KBM-7 (cell line): ENCODE data around the gene RAP1GAP2.
"Not testable (repeated sequence)": the region's sequence is repeated elsewhere in the genome, so short reads cannot be mapped to it uniquely, and the experiment has no call there.

Experiments
- DNase-seq: peaks from one replicate; pipeline ENCODE4 v3.0.0-alpha.2; 2015
- in situ Hi-C: fragments of 300-500 bp; cut with MboI; formaldehyde crosslinking; loops from 2 replicates; pipeline ENCODE4 v1.14.3; 2020; ENCODE audit warnings: low sequenced_read_pairs, low pct_unique_long_range_greater_than_20kb, mixed read lengths

Gene RAP1GAP2

DNA sequence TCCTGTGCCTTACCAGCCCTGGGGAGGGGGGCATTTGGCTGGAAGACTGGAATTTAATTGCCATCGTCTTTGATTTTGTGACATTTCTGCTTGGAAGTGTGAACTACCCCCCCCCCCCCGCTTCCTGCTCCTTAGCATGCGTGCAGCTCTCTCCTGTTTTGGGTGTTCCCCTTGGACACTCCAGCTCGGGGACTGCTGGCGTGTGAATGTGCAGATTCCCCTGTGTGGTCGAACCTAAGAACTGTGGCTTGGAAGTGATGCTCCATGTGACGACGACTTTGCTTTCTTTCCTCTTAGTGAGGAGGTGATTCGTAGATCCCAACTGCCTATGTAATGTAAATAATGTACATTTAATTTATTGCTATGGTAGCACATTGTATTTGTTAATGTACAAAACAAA lies 241.0 kb downstream of the RAP1GAP2 start:
- in situ Hi-C loops, result loop anchor here (25.0 kb wide), 1 partner anchor 625 kb away; the partner anchor contains the start of genes EMC6 and TAX1BP3
- DNase-seq, result no peak

DNA sequence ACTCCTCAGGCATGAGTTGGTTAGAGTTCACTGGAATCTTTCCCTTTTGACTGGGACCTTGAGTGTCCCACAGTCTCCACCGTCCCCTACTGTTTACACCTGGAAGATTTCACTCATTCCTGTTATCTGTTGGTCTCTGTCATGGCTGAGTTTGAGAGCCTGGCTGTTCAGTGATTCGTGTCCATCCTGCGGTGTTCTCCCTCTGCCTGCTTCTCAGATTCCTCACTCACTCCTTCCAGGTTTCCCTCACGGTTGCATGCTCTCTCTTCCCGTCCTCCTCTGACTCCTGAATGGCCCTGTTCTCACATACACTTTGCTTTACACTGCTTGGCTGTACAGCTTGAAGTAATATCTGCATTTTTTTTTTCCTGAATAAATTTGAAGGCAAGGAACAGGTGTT lies 242.7 kb downstream of the RAP1GAP2 start:
- DNase-seq, result peak; percentile 9
- in situ Hi-C loops, result loop anchor here (25.0 kb wide), 1 partner anchor 623 kb away; the partner anchor contains the start of genes EMC6 and TAX1BP3

DNA sequence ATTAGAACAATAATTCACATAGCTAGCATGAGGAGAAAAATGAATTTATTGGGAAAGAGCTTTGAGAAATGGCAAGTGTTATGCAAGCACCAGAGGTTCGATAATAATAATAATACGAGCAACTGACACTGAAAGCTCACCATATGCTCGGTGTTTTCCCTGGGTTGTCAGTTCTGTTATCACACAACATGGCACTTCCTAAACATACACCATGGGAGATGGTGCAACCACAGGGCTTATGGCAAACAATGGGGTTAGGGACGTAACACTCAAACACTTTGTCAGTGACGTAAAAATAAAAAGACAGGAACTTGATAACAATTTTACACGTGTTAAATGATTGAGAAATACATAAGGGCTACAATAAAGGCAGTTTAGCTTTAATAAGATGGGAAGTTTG lies 243.5 kb downstream of the RAP1GAP2 start:
- in situ Hi-C loops, result loop anchor here (25.0 kb wide), 1 partner anchor 623 kb away; the partner anchor contains the start of genes EMC6 and TAX1BP3
- DNase-seq, result peak; percentile 43

DNA sequence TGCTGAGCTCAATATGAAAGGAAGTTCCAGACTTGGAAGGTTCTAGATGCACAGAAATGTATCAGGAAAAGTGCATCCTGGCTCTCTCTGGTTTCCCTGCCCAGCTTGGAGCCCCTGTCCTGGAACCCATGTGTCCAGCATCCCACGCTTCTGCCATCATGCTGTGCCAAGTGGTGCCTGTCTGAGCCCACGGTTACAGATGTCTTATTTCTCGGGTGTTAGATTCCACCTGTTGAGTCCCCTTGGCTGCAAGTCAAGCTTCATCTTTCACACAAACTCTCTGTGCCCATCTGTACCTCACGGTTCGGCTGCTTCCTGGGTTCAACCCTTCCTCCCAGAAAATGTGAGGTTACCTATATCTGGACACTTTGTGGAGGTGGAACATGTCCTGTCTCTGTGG lies 244.6 kb downstream of the RAP1GAP2 start:
- no peak for DNase-seq

GRCh38 chr17:3043737-3044365 lies 247.6 kb downstream of the RAP1GAP2 start:
- in situ Hi-C loops, result loop anchor here (25.0 kb wide), 1 partner anchor 618 kb away; the partner anchor contains the start of genes EMC6 and TAX1BP3
- peak; percentile 42 for DNase-seq

More for the DNA sequence above, 244.6 kb downstream of the RAP1GAP2 start:
- in situ Hi-C loops, result loop anchor here (25.0 kb wide), 1 partner anchor 621 kb away; the partner anchor contains the start of genes EMC6 and TAX1BP3

DNA sequence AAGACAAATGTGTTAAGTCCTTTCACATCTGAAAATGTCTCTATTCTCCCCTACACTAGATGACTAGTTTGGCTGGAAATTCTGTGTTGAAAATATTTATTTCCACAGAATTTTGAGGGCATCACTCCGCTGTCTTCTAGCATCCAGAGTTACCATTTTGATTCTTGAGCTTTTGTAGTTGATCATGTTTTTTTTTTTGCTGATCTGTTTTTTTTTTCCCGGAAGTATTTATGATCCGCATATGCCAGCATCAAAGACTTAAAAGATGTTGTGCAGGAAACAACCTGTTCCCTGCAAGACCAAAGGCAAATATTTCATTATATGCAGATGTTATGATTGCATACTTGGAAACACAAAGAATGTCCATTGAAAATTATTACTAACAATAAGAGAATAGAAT lies 250.5 kb downstream of the RAP1GAP2 start:
- in situ Hi-C loops, result loop anchor here (25.0 kb wide), 1 partner anchor 616 kb away; the partner anchor contains the start of genes EMC6 and TAX1BP3

DNA sequence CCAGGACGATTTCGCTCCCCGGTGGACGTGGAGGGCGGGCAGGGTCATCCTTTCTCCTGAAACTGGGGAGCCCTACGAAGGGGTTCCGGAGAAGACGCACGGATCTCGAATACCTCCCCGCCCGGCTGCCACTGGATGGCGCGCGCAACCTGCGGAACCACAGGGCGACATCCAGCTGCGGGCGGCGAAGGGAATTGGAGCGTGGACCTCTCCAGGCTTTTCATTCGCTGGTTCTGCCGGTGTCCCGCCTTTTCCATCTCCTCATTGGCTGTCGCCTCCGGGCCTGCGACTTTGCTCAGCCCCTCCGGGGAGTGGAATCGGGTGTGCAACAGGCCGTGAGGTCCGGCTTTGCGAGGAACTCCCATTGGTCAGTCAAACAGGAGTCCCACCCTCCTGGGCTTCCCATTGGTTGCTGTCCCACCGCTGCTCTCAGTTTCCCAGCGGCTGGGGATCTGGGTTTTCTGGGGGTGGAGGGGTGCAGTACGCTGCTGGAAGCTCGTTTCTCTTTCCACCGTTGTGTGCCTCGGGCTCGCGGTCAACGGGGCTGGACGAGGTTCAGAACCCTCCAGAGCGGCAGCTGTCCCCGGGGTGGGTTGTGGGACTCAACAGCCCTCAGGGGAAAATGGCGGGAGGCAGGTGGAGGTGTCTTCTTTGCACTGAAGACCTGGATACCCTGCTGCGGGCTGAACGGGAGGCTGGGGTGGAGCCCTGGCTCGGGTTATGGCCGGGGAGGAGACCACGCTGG lies 252.7 kb downstream of the RAP1GAP2 start:
- DNase-seq, result peak; percentile 98
- in situ Hi-C loops, result loop anchor here (25.0 kb wide), 1 partner anchor 613 kb away; the partner anchor contains the start of genes EMC6 and TAX1BP3

More for the DNA sequence above, 250.5 kb downstream of the RAP1GAP2 start:
- DNase-seq, result no peak

DNA sequence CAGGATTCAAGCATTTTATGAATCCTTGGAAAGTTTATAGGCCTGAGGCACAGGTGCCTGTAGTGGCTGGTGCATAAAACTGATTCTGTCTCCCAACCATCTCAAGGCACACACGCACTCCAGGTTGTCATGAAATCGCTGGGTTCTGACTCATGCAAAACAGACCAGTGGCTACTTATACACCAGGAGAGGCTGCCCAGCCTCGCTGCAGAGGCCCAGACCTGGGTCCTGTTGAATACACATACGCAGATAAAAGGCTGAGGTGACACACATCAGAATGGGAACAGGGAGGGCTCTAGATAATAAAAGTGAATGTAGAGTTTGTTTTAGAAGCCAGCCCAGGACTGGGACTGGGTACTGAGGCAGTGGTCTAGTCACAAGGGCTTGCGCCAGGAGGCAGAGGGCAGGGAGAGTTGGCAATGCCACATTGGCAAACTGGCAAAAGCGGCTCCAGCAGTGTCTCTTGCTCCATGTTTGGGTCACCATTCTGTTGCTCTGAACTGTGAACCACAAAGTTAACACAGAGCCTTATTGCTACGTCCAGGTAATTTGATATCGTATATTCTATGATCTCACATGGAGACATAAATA lies 253.6 kb downstream of the RAP1GAP2 start:
- DNase-seq, result no peak
- in situ Hi-C loops, result loop anchor here (25.0 kb wide), 1 partner anchor 613 kb away; the partner anchor contains the start of genes EMC6 and TAX1BP3

- in situ Hi-C loops, DNase-seq: not testable (repeated sequence)
Measured at GRCh38 chr17:3054868-3055267, 258.6 kb downstream of the RAP1GAP2 start.

GRCh38 chr17:3062824-3063377 lies 266.7 kb downstream of the RAP1GAP2 start:
- DNase-seq, in situ Hi-C loops: not testable (repeated sequence)

- in situ Hi-C loops, DNase-seq: not testable (repeated sequence)
Measured at GRCh38 chr17:3063507-3063906, 267.3 kb downstream of the RAP1GAP2 start, which contains the start of gene OR1D5. Gene OR1D5, minus strand, starts transcription at chr17:3063607. Its CDS starts 0 bp downstream, at chr17:3063607.

DNA sequence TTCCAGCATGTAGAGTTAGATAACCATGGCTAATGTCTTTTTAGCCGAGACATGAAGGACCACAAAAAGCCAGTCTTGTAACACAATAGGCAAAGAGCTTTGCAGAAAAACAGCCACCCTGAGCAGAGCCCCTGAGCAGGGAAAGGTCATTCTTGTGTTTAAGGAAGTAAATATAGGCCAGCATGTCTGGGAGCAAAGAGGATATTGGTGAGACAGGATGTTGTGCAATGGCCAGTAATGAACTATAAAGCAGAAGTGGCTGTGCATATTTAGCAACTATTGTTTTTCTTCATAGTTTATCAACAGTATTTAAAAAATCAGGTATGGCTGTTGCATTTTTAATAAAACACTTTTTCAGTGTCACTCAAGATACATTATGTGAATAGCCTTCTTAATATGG lies 269.0 kb downstream of the RAP1GAP2 start:
- DNase-seq, result peak; percentile 81
- in situ Hi-C loops, result not testable (repeated sequence)

GRCh38 chr17:3073850-3074249 lies 277.6 kb downstream of the RAP1GAP2 start:
- DNase-seq, in situ Hi-C loops: not testable (repeated sequence)
